IPS-18a (cell line): ENCODE results near the gene IFRD2.
A peak's percentile ranks its signal among the peaks of the same experiment; 100 is the strongest.

Experiments used
- H3K27ac ChIP-seq: one replicate; pipeline ENCODE4 v1.5.1; 2013; ENCODE audit warnings: low read length
- H3K27me3 ChIP-seq: one replicate; pipeline ENCODE4 v1.6.1; 2013; ENCODE audit warnings: mild to moderate bottlenecking, low read length; ENCODE audit not compliant: control insufficient read depth, insufficient read depth
- H3K36me3 ChIP-seq: one replicate; pipeline ENCODE4 v1.6.1; 2013; ENCODE audit warnings: low read depth, low read length; ENCODE audit not compliant: control insufficient read depth
- H3K4me1 ChIP-seq: one replicate; pipeline ENCODE4 v1.6.1; 2013; ENCODE audit warnings: low read depth, low read length; ENCODE audit not compliant: control insufficient read depth
- H3K4me3 ChIP-seq: one replicate; pipeline ENCODE4 v1.5.1; 2013; ENCODE audit warnings: low read length
- H3K9ac ChIP-seq: one replicate; pipeline ENCODE4 v1.6.1; 2013; ENCODE audit warnings: mild to moderate bottlenecking, low read length, moderate library complexity
- H3K9me3 ChIP-seq: one replicate; pipeline ENCODE4 v1.6.1; 2013; ENCODE audit warnings: low read depth, low read length; ENCODE audit not compliant: control insufficient read depth

IFRD2 gene

DNA sequence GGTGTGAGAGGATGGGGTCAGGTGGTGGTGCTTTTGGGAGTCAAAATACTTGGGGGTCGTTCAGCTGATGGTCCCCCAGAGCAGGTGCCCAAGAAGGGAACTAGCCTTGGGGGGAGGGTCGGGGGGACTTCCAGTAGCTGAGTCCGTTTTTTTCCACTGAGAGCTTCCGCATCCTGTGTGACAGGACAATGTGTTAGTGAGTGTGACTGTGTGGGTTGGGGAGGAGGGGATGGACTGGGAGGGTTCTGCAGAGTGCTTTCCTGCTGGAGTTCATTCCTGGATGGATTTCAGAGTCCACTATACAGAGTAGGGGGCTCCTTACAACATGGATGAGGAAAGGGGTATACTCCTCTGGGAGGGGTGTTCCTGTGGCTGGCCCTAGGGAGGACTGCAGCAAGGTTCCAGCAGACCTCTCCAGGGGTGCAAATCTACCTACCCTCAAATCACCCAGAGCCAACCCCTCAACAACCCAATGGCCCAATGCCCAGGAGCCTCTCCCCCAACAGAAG is 30.9 kb upstream of the IFRD2 start:
- Histone ChIP-seq H3K4me3 (peak overlapping the region; percentile 75), H3K27me3 (no peaks in the 10 kb centered on the region), H3K4me1 (peaks cover 15% of the 10 kb centered on the region), H3K27ac (no peak overlapping the region), H3K9ac (peak overlapping the region; percentile 95), H3K9me3 (no peaks in the 10 kb centered on the region), H3K36me3 (peaks cover 19% of the 10 kb centered on the region)

GRCh38 chr3:50322386-50323091 is 30.3 kb upstream of the IFRD2 start, which contains the start of gene HYAL2:
HYAL2 (minus strand) TSS chr3:50322745; CDS start chr3:50320489, 2,256 bp downstream.
- Histone ChIP-seq H3K4me1 (peaks cover 15% of the 10 kb centered on the region), H3K9me3 (no peaks in the 10 kb centered on the region), H3K27ac (peak within 1 kb of the TSS; percentile 98), H3K4me3 (peak within 1 kb of the TSS; percentile 75), H3K36me3 (peaks cover 22% of the 10 kb centered on the region), H3K9ac (peak within 1 kb of the TSS; percentile 95), H3K27me3 (no peaks in the 10 kb centered on the region)

DNA sequence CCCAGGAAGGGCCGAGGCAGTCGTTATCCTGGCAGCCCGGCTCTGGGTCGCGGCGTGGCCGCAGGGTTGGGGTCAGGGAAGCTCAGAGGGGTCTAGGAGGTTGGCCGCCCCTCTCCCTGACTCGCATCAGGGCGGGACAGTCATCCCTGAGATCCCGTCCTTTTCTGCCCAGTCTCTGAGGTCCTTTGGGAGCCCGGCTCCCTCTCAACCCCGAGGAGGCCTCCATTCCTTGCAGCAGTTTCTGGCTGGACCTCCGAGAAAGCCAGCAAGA is 29.8 kb upstream of the IFRD2 start:
- Histone ChIP-seq H3K36me3 (peaks cover 27% of the 10 kb centered on the region), H3K9ac (peak overlapping the region; percentile 95)

DNA sequence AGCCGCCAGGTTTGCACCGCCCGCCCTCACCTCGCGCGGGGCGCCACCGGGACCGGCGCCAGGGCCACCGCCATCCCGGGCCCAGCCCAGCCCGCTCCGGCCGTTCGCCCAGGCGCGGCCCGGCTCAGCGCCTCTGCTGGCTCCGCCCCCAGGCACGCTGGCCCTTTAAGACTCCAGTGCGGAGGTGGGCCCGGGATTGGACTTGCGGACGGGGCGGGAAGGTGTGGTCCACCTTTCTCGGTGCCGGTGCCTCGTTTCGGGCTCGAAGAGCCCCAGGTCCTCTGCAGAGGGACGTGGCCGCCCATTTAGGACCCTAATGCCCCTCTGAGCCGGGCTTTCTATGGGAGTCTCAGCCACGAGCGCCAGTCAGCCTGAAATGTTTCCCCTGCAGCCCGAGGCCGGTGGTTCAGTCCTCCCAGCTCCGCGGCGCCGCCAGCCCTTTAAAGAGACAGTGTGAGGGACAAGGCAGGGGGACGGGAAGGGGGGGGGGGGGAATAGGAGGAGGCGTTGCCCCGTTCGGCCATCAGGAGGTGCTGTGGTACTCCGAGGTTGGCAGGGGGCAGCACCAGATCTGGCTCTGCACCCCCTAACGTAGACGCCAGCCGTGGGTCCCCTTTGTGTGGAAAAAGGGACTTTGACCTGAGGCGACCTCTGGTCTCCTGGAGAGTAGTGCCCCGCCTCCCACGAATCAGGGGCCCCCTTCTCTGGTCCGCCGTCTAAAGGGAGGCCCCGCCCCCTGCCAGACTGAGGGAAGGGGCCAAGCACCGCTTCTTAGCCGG is 29.3 kb upstream of the IFRD2 start:
- Histone ChIP-seq H3K27me3 (no peaks in the 10 kb centered on the region), H3K4me3 (peak overlapping the region; percentile 75), H3K36me3 (peaks cover 30% of the 10 kb centered on the region), H3K9me3 (no peaks in the 10 kb centered on the region), H3K4me1 (peaks cover 11% of the 10 kb centered on the region), H3K27ac (peak overlapping the region; percentile 98), H3K9ac (peak overlapping the region; percentile 95)

More for the DNA sequence above, 29.8 kb upstream of the IFRD2 start:
- H3K9me3 ChIP-seq, result no peaks in the 10 kb centered on the region
- H3K27ac ChIP-seq, result peak overlapping the region; percentile 54
- peaks cover 11% of the 10 kb centered on the region for H3K4me1 ChIP-seq
- H3K4me3 ChIP-seq, result peak overlapping the region; percentile 75
- no peaks in the 10 kb centered on the region for H3K27me3 ChIP-seq

GRCh38 chr3:50320853-50321335 is 28.7 kb upstream of the IFRD2 start:
- H3K36me3 ChIP-seq, result peaks cover 34% of the 10 kb centered on the region
- H3K27ac ChIP-seq, result peak overlapping the region; percentile 98
- peak overlapping the region; percentile 95 for H3K9ac ChIP-seq
- peak overlapping the region; percentile 75 for H3K4me3 ChIP-seq
- H3K9me3 ChIP-seq, result no peaks in the 10 kb centered on the region
- no peaks in the 10 kb centered on the region for H3K27me3 ChIP-seq
- H3K4me1 ChIP-seq, result peaks cover 11% of the 10 kb centered on the region

GRCh38 chr3:50319894-50320625 is 27.8 kb upstream of the IFRD2 start:
- Histone ChIP-seq H3K27me3 (no peaks in the 10 kb centered on the region), H3K4me1 (peaks cover 11% of the 10 kb centered on the region), H3K27ac (no peak overlapping the region), H3K4me3 (peak overlapping the region; percentile 75), H3K36me3 (peaks cover 34% of the 10 kb centered on the region), H3K9me3 (no peaks in the 10 kb centered on the region), H3K9ac (peak overlapping the region; percentile 95)

DNA sequence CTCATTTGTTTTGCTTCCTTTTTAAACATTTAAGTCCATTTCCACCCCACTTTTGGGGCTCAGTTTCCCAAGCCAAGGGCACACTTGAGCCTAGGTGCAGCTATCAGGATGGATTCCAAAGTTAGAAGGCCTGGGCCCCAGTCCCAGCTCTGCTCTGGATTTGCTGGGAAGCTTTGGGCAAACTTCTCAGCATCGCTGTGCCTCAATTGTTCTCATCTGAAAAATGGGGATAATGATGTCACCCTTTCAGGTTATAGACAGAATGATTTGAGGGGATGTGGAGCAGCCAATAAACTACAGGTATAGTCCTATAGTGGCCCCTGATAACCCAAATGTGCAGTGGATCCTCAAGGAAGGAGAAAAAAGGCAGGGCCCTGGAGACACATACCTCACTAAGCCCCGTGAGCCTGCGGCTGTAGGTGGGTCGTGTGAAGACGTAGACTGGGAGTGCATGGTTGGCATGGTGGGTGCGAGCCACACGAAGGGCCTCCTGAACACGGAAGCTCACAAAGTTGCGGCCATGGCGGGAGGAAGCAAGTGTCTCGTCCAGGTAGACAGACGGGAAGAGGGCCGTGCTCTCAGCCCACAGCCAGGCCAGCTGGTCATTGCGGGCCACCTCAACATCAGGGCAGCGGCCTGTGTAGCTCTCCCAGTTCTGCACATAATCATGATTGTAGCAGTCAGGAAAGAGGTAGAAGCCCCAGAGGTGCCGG is 27.1 kb upstream of the IFRD2 start:
- H3K4me3 ChIP-seq, result no peak overlapping the region
- H3K9me3 ChIP-seq, result no peaks in the 10 kb centered on the region
- H3K9ac ChIP-seq, result no peak overlapping the region
- peaks cover 10% of the 10 kb centered on the region for H3K4me1 ChIP-seq
- no peaks in the 10 kb centered on the region for H3K27me3 ChIP-seq
- H3K36me3 ChIP-seq, result peaks cover 34% of the 10 kb centered on the region
- H3K27ac ChIP-seq, result no peak overlapping the region

- H3K36me3 ChIP-seq, result peaks cover 34% of the 10 kb centered on the region
- no peak overlapping the region for H3K9ac ChIP-seq
- peaks cover 8% of the 10 kb centered on the region for H3K4me1 ChIP-seq
- no peak overlapping the region for H3K4me3 ChIP-seq
- no peak overlapping the region for H3K27ac ChIP-seq
- H3K9me3 ChIP-seq, result no peaks in the 10 kb centered on the region
- H3K27me3 ChIP-seq, result no peaks in the 10 kb centered on the region
Observed at GRCh38 chr3:50318615-50319014, 26.4 kb upstream of the IFRD2 start.

GRCh38 chr3:50318163-50318562 is 25.9 kb upstream of the IFRD2 start:
- Histone ChIP-seq H3K9ac (no peak overlapping the region), H3K4me3 (no peak overlapping the region), H3K27ac (no peak overlapping the region), H3K36me3 (peaks cover 34% of the 10 kb centered on the region), H3K9me3 (no peaks in the 10 kb centered on the region), H3K27me3 (no peaks in the 10 kb centered on the region), H3K4me1 (peaks cover 4% of the 10 kb centered on the region)

DNA sequence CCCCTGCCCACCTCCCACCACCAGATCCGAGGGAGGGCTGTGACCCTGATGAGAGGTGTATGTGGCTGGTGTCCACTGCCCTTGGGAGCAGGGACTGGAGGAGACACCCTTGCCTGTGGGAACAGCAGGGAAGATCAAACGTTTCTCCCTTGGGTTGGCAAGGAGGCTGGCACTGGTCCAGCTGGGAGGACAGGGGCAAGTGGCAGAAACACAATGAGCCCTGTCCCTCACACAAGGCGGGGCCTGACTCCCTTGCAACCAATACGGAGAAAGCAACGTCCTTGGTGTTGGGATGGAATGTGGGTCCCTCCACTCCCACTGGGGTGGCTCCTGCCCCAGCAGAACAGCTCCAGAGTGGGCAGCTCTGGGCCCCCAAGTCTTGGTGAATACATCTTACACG is 25.1 kb upstream of the IFRD2 start:
- H3K27ac ChIP-seq, result no peak overlapping the region
- H3K36me3 ChIP-seq, result peaks cover 34% of the 10 kb centered on the region
- H3K4me1 ChIP-seq, result no peaks in the 10 kb centered on the region
- no peak overlapping the region for H3K9ac ChIP-seq
- no peaks in the 10 kb centered on the region for H3K9me3 ChIP-seq
- H3K27me3 ChIP-seq, result no peaks in the 10 kb centered on the region
- H3K4me3 ChIP-seq, result no peak overlapping the region
